Right renal cortex interstitium (tissue), 3 donors: ENCODE results near the gene NSD2. TPM values are rescaled to one million over a fixed set of nuclear protein-coding genes. Genes with fewer than 3 reads are reported as not detected.
"Not testable (repeated sequence)": the region's sequence is repeated elsewhere in the genome, so short reads cannot be mapped to it uniquely, and the experiment has no call there.

ENCODE experiments used
- DNase-seq, 3 donors: peaks; one replicate each; pipeline ENCODE4 v3.0.0-alpha.2; 2013; ENCODE audit warnings: low read depth in 3 of 3, low spot score in 2 of 3
- polyA plus RNA-seq, 3 donors: library from polyadenylated mRNA; unstranded; fragments of 120-200 nt; gene quantifications; one replicate each; pipeline ENCODE4 v1.2.1, GENCODE V29; 2013; ENCODE audit not compliant: insufficient read length in 3 of 3

NSD2 gene
- polyA plus RNA-seq, 3 donors: 73.8 to 76.6 (median 75.5) TPM

DNA sequence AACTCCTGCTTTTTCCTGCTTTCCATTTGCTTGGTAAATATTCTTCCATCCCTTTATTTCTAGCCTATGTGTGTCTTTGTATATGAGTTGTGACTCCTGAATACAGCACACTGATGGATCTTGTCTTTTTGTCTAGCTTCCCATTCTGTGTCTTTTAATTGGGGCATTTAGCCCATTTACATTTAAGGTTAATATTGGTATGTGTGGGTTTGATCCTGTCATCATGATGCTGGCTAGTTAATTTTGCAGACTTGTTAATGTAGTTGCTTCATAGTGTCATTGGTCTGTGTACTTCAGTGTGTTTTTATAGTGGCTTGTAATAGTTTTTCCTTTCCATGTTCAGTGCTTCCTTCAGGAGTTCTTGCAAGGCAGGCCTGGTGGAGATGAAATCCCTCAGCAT is 160.0 kb downstream of the NSD2 start:
- not testable (repeated sequence) for DNase-seq

Other genes with a start within 250 kb of the NSD2 start
- gene FAM53A, start 187.1 kb upstream of the NSD2 start, polyA plus RNA-seq: 1 to 10 TPM; 1.1 to 1.7 (median 1.3) TPM
- 10 to 100 TPM; 95.6 to 98.5 (median 97.9) TPM for gene SLBP, start 159.1 kb upstream of the NSD2 start, polyA plus RNA-seq
- gene TMEM129, start 150.1 kb upstream of the NSD2 start, polyA plus RNA-seq: 10 to 100 TPM; 33.2 to 37.1 (median 34.2) TPM
- gene TACC3, start 149.9 kb upstream of the NSD2 start, polyA plus RNA-seq: 10 to 100 TPM; 36.5 to 40.9 (median 39.8) TPM
- gene FGFR3, start 78.1 kb upstream of the NSD2 start, polyA plus RNA-seq: 10 to 100 TPM; 59.6 to 73.9 (median 62.8) TPM
- gene LETM1, start 15.2 kb upstream of the NSD2 start, polyA plus RNA-seq: 10 to 100 TPM; 18.2 to 19.8 (median 18.6) TPM
- 10 to 100 TPM; 23.7 to 25.8 (median 24.4) TPM for gene NELFA, start 137.6 kb downstream of the NSD2 start, polyA plus RNA-seq
- gene NAT8L, start 187.9 kb downstream of the NSD2 start, polyA plus RNA-seq: 1 to 10 TPM; 5.6 to 7.6 (median 7.3) TPM